GM18505 (cell line): ENCODE data around the gene NINJ1.

Experiments
- ATAC-seq: cut with Tn5 transposase; IDR thresholded peaks from one replicate; pipeline ENCODE4 v1.9.1; 2021; ENCODE audit not compliant: unreplicated experiment
- POLR2A ChIP-seq: IDR thresholded peaks from 4 replicates; pipeline ENCODE4 v1.6.1; 2011; ENCODE audit warnings: borderline replicate concordance; ENCODE audit not compliant: insufficient read depth, insufficient read length; ENCODE audit errors: extremely low read depth

The NINJ1 gene

DNA sequence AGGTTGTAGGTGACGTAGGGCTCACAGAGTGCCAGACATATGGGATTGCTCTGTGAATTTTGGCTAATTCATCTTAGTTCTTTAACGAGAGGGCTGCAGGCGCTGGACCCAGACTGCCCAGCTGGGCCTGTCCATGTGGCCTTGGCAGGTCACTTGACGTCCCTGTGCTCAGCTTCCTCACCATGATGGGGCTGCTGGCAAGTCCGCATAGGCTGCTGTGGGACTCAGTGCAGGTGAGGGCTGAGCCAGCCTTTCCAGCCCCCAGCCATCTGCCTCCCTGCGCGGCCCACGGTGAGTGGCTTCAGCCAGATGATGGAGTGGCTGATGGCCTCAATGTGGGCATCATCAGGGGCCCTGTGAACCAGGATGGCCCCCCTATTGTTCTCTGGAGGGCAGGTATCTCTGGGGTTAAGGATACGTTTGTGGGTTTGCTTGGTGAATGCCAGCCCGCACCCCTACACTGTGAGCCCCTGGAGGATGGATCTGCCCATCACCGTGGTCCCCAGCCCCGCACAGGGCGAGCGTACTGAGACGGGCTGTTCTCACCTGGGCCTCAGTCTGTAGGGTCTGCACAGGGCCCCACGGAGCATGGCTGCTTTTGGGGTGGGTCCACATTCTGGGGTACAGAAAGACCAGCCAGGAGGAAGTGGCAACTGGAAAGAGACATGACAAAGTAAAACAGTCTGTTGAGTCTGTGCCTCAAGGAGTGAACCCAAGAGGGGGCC lies 34.3 kb downstream of the NINJ1 start:
- no peak for TF ChIP-seq POLR2A
- ATAC-seq: no peak

DNA sequence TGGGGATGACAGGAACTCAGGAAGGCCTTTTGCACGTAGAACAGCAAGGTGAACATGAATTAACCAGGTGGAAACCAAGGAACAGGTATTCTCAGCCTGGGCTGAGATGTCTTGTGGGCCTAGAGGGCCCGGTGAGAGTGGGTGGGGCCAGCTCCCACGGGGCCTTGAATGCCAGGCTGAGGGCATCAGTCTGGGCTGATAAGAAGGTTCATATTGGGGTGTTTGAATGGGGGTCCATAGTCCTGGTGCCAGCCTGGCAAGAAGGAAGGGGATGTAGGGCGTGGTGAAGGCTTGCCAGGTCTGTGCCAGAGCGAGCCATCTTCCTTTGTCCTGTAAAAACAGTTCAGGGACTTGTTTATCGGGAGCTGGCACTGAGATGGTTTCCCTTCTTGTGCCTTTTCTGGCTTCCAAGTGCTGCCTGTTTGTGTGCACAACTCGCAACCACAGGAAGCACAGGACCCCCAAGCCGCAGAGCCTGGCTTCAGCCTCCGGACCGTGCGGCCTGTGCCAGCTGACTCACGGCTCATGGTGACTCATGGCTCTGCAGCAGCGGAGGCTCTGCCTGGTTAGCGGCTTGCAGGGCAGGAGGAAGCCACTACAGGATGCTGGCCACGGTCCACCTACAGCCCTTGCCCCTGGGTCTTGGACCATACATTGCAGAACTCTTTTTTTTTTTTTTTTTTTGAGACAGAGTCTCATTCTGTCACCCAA lies 35.7 kb downstream of the NINJ1 start:
- no peak for ATAC-seq
- no peak for TF ChIP-seq POLR2A

DNA sequence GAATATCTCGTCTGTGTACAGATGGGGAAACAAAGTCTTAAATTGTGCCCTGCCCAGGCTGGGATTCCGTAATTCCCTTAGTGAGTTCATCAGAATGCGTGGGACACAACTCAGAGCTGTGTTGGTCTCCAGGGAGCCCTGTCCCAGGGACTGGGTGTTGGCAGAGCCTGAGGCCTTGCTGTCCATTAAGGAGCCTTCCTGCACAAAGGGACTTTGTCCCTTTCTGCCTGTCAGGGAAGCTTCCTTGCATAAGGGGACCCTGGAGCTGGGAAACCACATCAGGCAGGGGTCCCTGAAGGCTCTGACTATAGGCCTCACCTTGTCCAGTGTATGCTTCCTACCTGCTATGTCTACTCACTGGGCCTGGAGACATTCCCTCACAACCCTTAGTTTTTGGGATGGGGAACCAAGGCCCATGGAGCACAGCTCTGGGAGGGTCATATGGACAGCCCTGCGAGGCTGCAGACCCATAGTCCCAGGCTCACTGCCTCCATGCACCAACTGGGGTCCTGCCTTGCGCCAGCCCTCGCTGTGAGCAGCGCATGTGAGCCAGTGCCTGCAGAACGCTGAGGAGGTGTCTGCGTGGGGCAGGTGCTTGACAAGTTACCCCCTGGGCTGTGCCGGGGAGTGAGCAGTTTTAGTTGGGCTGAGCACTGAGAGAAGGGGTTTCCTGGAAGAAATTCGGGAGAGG lies 36.4 kb downstream of the NINJ1 start:
- no peak for ATAC-seq
- no peak for TF ChIP-seq POLR2A

DNA sequence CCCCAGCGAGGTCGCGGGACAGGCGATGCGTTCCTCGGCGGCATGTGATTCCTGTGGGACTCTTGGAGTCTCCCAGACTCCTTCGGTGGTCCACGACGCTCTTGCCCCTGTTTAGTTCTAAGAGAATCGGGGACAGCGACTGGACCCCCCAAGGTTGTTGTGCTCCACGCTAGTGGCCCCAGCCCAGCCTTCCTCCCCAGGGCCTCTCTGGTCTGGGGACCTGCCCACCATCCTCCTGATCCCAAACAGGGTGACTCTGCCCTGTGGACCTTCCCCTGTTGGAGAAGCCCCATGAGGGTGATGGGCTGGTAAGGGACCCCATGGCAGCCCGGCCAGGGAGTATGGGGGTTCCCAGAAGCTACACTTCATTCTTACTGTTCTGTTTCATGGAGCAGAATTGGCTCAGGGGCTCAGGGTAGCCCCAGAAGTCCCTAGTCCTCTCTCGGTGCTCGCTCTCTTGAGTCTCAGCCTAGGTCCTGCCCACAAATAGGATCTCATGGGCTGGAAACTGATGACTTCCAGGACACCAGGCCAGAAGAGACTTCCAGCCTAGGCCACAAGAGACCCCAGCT lies 37.2 kb downstream of the NINJ1 start:
- no peak for TF ChIP-seq POLR2A
- ATAC-seq: no peak

DNA sequence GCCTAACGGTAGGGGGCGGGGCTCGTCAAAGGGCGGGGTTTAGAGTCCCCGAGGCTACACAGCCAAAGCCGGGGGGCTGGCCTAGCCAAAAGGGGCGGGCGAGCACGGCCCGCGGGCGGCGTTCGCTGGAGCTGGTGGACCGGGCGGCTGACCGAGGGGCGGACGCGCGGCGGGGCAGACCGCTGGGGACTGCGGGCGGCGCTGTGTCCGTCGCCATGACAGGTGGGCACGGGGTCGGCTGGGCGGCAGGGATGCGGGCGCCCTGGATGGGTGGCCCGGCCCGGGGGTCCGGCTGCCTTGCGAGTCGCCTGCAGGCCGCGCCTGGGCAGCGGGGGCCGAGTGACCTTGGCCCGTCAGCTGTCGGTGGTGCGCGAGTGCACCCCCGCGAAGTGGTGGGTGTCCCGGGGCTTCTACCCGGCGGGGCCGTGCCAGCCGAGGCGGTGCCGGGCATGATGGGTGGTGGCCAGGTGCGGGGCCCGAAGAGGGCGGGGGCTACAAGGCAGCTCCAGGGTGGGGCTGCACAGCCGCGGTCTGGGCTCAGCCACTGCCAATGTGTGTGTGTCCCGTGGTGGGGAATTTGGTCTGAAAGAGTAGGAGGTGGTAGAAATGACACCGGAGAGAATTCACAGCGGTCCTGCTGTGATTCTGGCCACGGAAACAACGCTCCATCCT lies 37.8 kb downstream of the NINJ1 start, which contains the start of gene CARD19:
Gene CARD19 (plus strand): TSS at position 87 of the 672 bp plus-strand sequence. CDS start 129 bp downstream, at position 216.
- peak; percentile 27 for ATAC-seq
- TF ChIP-seq POLR2A: peak; percentile 56

DNA sequence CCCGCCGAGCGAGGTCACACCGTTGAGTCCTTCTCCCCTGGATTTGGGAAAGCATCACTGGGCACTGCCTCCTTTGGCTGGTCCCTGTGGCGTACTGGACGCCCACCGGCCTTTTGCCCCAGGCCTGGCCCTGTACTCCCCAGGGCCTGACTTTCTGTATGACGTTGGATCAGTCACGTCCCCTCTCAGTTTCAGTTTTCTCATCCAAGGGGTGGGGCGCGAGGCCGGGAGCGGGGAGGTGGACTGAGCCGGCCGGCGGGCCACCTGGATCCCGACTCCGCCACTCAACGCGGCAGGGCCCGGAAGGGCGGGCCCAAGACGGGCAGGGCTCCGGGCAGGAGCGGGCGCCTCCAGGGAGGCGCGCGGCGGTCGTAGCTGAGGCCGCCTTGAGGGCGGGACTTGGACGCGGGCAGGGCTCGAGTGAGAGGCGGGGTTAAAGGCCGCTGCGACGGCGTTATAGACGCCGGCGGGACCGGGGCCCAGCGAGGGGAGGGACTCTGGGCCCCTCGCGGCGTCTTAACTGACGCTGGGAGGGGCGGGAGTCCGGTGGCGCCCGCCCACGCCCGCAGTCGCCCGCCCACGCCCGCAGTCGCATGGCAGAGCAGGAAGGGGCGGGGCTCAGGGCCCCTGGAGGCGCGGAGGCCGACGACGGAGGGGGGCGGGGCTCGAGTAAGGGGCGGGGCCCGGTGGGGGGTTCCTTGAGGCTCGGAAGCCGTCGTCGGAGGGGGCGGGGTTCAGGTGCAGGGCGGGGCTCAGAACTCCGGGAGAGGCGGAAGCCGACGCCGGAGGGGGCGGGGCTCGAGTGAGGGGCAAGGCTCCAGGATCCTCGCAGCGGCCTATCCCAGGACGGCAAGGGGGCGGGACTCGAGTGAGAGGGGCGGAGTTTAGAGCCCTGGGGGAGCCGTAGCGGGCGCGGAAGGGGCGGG lies 38.6 kb downstream of the NINJ1 start:
- TF ChIP-seq POLR2A: peak; percentile 73
- ATAC-seq: peak; percentile 62

DNA sequence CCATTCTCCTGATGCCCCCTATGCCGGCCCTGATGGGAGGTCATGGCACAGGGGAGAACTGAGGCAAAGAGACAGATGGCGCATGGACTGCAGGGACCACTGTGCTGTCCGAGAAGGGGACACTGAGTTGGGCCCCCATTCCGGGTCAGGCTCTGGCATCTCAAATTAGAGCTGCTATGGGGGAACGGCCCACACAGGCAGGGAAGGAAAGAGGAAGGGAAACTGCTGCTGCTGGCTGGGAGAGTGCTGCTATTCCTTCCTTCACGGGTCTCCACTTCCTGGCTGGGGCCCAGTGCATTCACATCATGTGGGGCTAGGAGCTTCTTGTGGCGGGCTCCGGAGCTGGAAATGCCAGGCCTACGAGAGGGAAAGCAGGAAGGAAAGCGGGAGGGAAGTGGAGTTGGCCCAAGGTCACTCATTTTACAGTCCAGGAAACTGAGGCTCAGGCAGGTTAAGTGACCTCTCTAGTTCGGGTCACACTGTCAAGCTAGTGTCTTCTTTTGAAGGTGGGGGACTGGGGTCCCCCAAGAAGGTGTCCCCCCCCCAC lies 39.3 kb downstream of the NINJ1 start:
- ATAC-seq: no peak
- TF ChIP-seq POLR2A: peak; percentile 43

DNA sequence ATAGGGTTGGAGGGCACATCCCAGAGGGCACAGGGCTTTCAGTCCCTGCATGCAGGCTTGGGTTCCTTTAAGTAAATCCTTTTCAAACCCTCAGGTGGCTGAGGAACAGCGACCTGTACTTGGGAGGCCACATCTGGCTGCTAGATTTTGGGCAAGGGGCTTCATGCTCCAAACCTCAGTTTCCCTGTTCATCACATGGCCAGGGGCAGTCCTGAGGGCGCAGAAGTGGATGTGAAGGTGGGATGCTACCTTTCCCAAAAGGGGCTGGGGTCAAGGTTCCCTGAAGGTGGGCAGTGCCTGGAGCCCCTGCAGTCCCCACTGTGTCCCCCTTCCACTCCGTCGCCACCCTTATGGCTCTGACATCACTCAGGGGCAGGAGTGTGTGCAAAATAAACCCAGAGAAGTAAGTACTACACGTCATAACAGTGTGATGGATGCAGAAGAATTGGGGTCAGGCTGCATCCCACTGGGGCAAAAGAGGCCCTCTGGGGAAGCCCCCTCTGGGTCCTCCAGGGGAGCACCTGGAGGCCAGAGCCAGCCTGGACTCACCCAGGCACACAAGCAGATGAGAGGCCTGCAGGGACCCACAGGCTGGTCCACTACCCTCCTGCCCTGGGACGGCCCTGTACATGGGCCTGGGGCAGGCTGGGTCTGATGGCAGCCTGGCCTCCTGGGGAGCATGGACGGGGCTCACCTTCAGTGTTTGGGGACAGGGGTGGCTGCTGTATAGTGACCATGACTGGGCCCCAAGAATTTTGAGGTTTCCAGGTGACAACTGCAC lies 40.0 kb downstream of the NINJ1 start:
- TF ChIP-seq POLR2A: no peak
- no peak for ATAC-seq

DNA sequence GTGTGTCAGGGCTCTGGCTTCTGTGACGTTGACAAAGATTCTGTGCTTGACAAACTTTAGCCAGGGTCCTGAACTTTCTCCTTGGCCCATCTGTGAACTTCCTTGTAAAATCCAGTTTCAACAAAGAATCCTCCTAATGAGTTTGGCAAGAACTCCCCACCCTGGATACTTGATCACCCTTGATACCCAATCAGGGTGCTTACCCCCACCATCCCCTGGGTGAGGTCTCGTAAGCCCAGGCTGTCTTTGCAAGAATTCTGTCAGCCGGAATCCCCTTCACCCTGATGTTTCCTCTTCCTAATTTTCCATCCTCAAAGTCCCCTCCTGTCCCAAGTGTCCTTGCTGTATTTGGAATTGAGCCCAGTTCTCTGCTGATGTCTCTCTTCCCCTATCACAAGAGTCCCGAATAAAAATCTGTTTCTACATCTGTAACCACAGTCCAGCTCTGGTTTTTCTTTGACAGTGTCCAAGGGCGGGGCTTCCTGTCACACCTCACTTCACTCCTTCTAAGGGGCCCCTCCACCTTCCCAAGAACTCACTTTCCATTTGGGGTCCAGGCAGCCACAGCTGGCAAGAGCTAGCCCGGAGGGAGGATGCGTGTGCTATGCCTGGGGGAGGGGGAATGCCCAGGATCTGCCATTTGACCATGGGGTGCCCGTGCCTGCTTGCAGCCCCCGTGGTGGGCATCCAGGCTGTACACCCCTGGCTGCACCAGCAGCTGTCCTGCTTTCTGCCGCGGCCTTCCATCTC lies 40.7 kb downstream of the NINJ1 start:
- no peak for ATAC-seq
- peak; percentile 47 for TF ChIP-seq POLR2A

DNA sequence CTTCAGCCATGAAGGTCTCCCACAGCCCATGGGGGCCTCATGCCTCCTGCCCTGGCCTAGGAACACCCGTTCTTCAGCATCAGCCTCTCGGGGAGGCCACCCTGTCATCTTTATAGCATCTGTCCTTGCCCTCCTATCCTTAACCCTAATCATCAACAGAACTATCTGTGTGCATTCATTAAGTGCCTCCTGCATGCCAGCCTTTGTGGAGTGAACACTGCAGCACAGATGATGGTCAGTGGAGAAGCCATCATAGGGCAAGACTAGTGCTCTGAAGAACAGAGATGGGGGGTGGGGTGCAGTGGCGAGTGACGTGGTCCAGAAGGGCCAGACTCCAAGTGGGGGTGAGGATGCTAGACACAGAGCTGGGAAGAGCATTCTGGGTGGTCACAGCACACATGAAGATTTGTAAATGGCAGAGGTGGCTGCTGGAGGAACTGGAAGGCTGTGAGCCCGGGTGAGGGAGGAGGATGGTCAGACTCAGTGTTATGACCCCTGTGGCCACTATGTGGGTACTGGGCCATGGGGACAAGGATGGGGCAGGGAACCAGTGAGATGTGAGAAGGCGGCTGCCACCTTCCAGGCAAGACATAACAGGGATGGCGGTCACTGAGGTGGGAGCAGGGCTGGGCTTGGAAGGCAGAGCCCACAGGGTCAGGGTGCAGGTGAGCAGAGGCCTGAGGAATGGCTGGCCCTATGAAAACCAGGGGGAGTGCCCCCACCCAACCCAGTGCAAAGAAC lies 41.6 kb downstream of the NINJ1 start:
- no peak for ATAC-seq
- no peak for TF ChIP-seq POLR2A
